Sigmoid colon (tissue), 7 donors: ENCODE results near the gene SLC22A13. TPM values are rescaled to one million over a fixed set of nuclear protein-coding genes. Genes with fewer than 3 reads are reported as not detected.

Experiments
- DNase-seq: peaks from one replicate; pipeline ENCODE4 v3.0.0-alpha.2; 2019
- H3K27ac ChIP-seq, 4 donors: fragments of 200-600 bp; sonication (generic); one replicate each; pipeline ENCODE4 v1.5.1; 2016 to 2019; ENCODE audit warnings: mild to moderate bottlenecking in 1 of 4
- H3K27me3 ChIP-seq, 3 donors: fragments of 200-600 bp; sonication (generic); one replicate each; pipeline ENCODE4 v1.5.1; 2019; ENCODE audit warnings: mild to moderate bottlenecking in 1 of 3
- H3K36me3 ChIP-seq, 4 donors: fragments of 200-600 bp; sonication (generic); one replicate each; pipeline ENCODE4 v1.5.1; 2016 to 2019
- H3K4me1 ChIP-seq, 4 donors: fragments of 200-600 bp; sonication (generic); one replicate each; pipeline ENCODE4 v1.5.1; 2017 to 2019
- H3K4me3 ChIP-seq, 4 donors: fragments of 200-600 bp; sonication (generic); one replicate each; pipeline ENCODE4 v1.5.1; 2017 to 2019; ENCODE audit warnings: mild to moderate bottlenecking in 2 of 4, moderate library complexity in 1 of 4
- H3K9me3 ChIP-seq, 4 donors: fragments of 200-600 bp in 3 of 4; sonication (generic) in 3 of 4; one replicate each; pipeline versions ENCODE4 v1.5.1 to v1.6.1; 2013 to 2019
- EP300 ChIP-seq, 4 donors: sonication (generic); formaldehyde crosslinking; IDR thresholded peaks; one replicate each; pipeline ENCODE4 v1.6.1; 2017; ENCODE audit warnings: antibody characterized with exemption in 4 of 4
- POLR2A ChIP-seq, 2 donors: fragments of 450-650 bp; IDR thresholded peaks; one replicate each; pipeline ENCODE4 v1.6.1; 2016; ENCODE audit warnings: antibody characterized with exemption in 2 of 2, mild to moderate bottlenecking in 2 of 2, moderate library complexity in 2 of 2
- POLR2AphosphoS5 ChIP-seq, 4 donors: sonication (generic); formaldehyde crosslinking; IDR thresholded peaks; one replicate each; pipeline ENCODE4 v1.6.1; 2017; ENCODE audit warnings: antibody characterized with exemption in 4 of 4
- WGBS, 2 donors: extraction: QIAGEN DNeasy Blood & Tissue Kit; methylation state at CpG; one replicate each; pipeline ENCODE4 v1.1.7; 2013; 5-methylcytosine and 5-hydroxymethylcytosine counted together
- intact Hi-C: fragments of 100-400 bp; cut with DNase I; formaldehyde crosslinking; loops from one replicate; pipeline ENCODE4 v1.15.1; 2023
- polyA plus RNA-seq, 3 donors: library from polyadenylated mRNA; stranded (reverse); fragments of 200-250 nt; gene quantifications; one replicate each; pipeline ENCODE4 v1.2.3, GENCODE V29; 2013
- total RNA-seq, 4 donors: library from RNA; depleted of rRNA; stranded (reverse); fragments of >200 nt; gene quantifications; one replicate each; pipeline ENCODE4 v1.1.0, GENCODE V29; 2016
- TF ChIP-seq, protein P1 (sequence below), 4 experiments: fragments of 450-650 bp in 3 of 4; fragments of 200-600 bp in 1 of 4; IDR thresholded peaks; one replicate each; pipeline ENCODE4 v1.5.1; 2016 to 2019; ENCODE audit warnings: antibody characterized with exemption in 4 of 4, mild to moderate bottlenecking in 3 of 4, moderate library complexity in 2 of 4
- donor health status: healthy with polysubstance abuse.
- donor health status: Bipolar disorder and iron deficiency.
- donor health status: healthy.

The SLC22A13 gene, protein sequence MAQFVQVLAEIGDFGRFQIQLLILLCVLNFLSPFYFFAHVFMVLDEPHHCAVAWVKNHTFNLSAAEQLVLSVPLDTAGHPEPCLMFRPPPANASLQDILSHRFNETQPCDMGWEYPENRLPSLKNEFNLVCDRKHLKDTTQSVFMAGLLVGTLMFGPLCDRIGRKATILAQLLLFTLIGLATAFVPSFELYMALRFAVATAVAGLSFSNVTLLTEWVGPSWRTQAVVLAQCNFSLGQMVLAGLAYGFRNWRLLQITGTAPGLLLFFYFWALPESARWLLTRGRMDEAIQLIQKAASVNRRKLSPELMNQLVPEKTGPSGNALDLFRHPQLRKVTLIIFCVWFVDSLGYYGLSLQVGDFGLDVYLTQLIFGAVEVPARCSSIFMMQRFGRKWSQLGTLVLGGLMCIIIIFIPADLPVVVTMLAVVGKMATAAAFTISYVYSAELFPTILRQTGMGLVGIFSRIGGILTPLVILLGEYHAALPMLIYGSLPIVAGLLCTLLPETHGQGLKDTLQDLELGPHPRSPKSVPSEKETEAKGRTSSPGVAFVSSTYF
- total RNA-seq (1 to 10 TPM in 1 of 4 donors, not detected in 3; 2.1 TPM), polyA plus RNA-seq (under 1 TPM in 1 of 3 donors, not detected in 2; 0.17 TPM)

DNA sequence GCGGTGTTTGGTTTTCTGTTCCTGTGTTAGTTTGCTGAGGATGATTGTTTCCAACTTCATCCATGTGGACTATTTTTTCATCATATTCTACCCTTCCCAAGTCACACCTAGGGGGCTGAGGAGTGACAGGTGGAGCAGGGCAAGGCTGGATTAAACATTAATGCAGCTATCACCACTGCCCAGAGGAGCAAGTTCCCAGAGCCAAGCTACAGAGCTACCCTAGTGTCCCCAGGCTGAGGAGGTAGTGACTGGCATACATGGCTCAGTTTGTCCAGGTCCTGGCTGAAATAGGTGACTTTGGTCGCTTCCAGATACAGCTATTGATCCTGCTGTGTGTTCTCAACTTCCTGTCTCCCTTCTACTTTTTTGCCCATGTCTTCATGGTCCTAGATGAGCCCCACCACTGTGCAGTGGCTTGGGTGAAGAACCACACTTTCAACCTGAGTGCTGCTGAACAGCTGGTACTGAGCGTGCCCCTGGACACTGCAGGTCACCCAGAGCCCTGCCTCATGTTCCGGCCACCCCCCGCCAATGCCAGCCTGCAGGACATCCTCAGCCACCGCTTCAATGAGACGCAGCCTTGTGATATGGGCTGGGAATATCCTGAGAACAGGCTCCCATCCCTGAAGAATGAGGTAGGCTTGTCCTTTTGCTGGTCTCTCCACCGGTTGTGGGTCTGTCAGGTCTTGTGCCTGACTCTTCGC is at the start of gene SLC22A13:
Gene SLC22A13 (plus strand): TSS at position 209 of the 704 bp plus-strand sequence. CDS start 49 bp downstream, at position 258.
- H3K27ac ChIP-seq: no peak within 1 kb of the TSS
- H3K27me3 ChIP-seq: no peaks in the 10 kb centered on the region
- TF ChIP-seq POLR2A (IDR thresholded peaks at IDR 0.05): no peak
- TF ChIP-seq, protein P1, sequence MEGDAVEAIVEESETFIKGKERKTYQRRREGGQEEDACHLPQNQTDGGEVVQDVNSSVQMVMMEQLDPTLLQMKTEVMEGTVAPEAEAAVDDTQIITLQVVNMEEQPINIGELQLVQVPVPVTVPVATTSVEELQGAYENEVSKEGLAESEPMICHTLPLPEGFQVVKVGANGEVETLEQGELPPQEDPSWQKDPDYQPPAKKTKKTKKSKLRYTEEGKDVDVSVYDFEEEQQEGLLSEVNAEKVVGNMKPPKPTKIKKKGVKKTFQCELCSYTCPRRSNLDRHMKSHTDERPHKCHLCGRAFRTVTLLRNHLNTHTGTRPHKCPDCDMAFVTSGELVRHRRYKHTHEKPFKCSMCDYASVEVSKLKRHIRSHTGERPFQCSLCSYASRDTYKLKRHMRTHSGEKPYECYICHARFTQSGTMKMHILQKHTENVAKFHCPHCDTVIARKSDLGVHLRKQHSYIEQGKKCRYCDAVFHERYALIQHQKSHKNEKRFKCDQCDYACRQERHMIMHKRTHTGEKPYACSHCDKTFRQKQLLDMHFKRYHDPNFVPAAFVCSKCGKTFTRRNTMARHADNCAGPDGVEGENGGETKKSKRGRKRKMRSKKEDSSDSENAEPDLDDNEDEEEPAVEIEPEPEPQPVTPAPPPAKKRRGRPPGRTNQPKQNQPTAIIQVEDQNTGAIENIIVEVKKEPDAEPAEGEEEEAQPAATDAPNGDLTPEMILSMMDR (IDR thresholded peaks at IDR 0.05): no peak
- no peak for TF ChIP-seq EP300 (IDR thresholded peaks at IDR 0.05)
- no peak for TF ChIP-seq POLR2AphosphoS5 (IDR thresholded peaks at IDR 0.05)
- no peaks in the 10 kb centered on the region for H3K4me1 ChIP-seq
- peaks cover 0 to 4% (median 1%) of the 10 kb centered on the region in 4 donors for H3K36me3 ChIP-seq
- no peak for DNase-seq
- WGBS, 2 donors: 93 to 95% methylated on average over 9 of the region's 9 CpGs
- H3K9me3 ChIP-seq: no peaks in the 10 kb centered on the region
- intact Hi-C loops: no loop called here
- no peak within 1 kb of the TSS for H3K4me3 ChIP-seq

DNA sequence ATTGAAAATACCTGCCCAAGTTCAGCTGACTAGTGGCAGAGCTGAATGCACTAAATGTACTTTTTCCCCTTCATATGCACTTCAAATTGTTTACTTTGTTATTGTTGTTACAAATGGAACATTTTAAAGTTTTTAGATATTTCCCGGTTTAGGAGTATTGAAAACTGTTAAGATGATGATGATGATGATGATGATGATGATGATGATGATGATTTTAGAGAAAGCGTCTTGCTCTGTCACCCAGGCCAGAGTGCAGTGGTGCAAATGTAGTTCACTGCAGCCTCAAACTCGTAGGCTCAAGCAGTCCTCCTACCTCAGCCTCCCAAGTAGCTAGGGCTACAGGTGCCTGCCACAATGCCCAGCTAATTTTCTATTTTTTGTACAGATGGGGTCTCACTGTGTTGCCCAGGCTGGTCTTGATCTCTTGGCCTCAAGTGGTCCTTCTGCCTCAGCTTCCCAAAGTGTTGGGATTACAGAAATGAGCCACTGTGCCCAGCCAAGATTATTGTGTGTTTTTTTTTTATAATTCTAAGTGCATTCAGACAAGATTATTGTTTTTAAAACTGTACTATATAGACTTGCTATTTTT is 45.9 kb upstream of the SLC22A13 start:
- peaks cover 0 to 50% (median 4%) of the 10 kb centered on the region in 4 donors for H3K36me3 ChIP-seq
- TF ChIP-seq, protein P1 (IDR thresholded peaks at IDR 0.05): no peak
- TF ChIP-seq EP300 (IDR thresholded peaks at IDR 0.05) (no peak), POLR2A (IDR thresholded peaks at IDR 0.05) (no peak), POLR2AphosphoS5 (IDR thresholded peaks at IDR 0.05) (no peak)

DNA sequence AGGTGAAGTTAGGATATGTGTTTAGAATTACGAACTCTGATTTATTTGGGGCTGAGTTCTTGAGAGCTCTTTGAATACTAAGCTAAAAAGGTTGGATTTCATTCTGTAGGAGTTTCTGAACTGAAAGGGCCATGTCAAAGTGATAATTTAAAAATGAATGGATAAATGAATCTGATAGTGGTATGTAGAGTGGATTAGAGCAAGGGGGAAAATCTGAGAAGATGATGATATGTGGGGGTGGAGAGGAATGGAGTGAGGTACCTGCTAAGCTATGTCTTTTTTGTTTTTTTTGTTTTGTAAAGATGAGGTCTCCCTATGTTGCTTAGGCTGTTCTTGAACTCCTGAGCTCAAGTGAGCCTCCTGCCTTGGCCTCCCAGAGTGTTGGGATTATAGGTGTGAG is 44.6 kb upstream of the SLC22A13 start:
- H3K4me3 ChIP-seq: no peak overlapping the region
- peaks cover 0 to 62% (median 7%) of the 10 kb centered on the region in 4 donors for H3K36me3 ChIP-seq
- TF ChIP-seq, protein P1 (IDR thresholded peaks at IDR 0.05): no peak
- TF ChIP-seq EP300 (IDR thresholded peaks at IDR 0.05) (no peak), POLR2AphosphoS5 (IDR thresholded peaks at IDR 0.05) (no peak), POLR2A (IDR thresholded peaks at IDR 0.05) (no peak)
- DNase-seq: no peak
- H3K27ac ChIP-seq: no peak overlapping the region
- 93 to 96% methylated on average over 1 of the region's 1 CpG for WGBS, 2 donors
- intact Hi-C loops: no loop called here
- H3K9me3 ChIP-seq: no peaks in the 10 kb centered on the region
- H3K4me1 ChIP-seq: no peaks in the 10 kb centered on the region
- no peaks in the 10 kb centered on the region for H3K27me3 ChIP-seq

More for the DNA sequence above, 45.9 kb upstream of the SLC22A13 start:
- Histone ChIP-seq H3K27me3 (no peaks in the 10 kb centered on the region), H3K4me1 (no peaks in the 10 kb centered on the region), H3K4me3 (no peak overlapping the region), H3K9me3 (no peaks in the 10 kb centered on the region), H3K27ac (no peak overlapping the region)
- intact Hi-C loops: no loop called here
- 98 to 99% methylated on average over 3 of the region's 3 CpGs for WGBS, 2 donors
- no peak for DNase-seq

DNA sequence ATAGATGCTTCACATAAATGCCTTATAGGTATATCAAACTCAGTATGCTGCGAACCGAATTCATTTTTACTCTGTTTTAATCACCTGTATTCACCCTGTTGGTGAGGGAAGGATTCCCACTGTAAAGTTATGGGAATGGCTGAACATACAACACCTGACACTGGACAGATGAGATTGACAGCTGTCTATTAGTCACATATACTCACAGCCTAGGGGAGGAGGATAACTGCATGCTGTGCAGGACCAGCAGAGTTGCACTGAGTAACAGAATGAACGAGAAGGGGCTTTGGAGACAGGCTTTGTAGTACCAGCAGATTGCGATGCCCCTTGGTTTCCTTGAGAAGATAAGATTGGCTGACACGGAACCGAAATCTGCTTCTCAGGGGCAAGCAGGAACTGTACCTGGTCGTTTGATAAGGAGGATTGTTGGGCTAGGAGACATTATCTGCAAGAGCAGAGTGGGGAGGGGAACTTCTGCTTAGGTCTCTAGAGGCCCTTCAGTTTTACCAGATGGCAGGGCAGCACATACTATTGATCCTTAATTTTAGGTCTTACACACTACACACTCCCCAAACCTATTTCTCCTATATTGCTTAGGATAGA is 43.5 kb upstream of the SLC22A13 start:
- H3K4me3 ChIP-seq: no peak overlapping the region
- intact Hi-C loops: no loop called here
- no peak for DNase-seq
- no peak for TF ChIP-seq POLR2A (IDR thresholded peaks at IDR 0.05)
- TF ChIP-seq, protein P1 (IDR thresholded peaks at IDR 0.05): no peak
- TF ChIP-seq EP300 (IDR thresholded peaks at IDR 0.05): no peak
- no peak for TF ChIP-seq POLR2AphosphoS5 (IDR thresholded peaks at IDR 0.05)
- H3K36me3 ChIP-seq: peaks cover 0 to 62% (median 7%) of the 10 kb centered on the region in 4 donors
- no peak overlapping the region for H3K27ac ChIP-seq
- H3K27me3 ChIP-seq: no peaks in the 10 kb centered on the region
- H3K4me1 ChIP-seq: no peaks in the 10 kb centered on the region
- no peaks in the 10 kb centered on the region for H3K9me3 ChIP-seq
- WGBS, 2 donors: 82 to 86% methylated on average over 7 of the region's 7 CpGs
